C1 segment of cervical spinal cord (tissue), 14 donors: Measurements from ENCODE around the gene LRIF1.
"Not testable (repeated sequence)": the region's sequence is repeated elsewhere in the genome, so short reads cannot be mapped to it uniquely, and the experiment has no call there.

ENCODE experiments used
- DNase-seq, 14 donors: peaks; one replicate each; lab custom pipeline; 2025; lab: John Stamatoyannopoulos, UW

The LRIF1 gene

GRCh38 chr1:110948038-110948810 is 15.5 kb downstream of the LRIF1 start:
- DNase-seq, result no peak

GRCh38 chr1:110945626-110946025 is 18.1 kb downstream of the LRIF1 start:
- DNase-seq, result no peak

GRCh38 chr1:110944806-110945205 is 18.9 kb downstream of the LRIF1 start:
- DNase-seq, result no peak

- DNase-seq, result no peak
Observed at GRCh38 chr1:110936567-110936966, 27.2 kb downstream of the LRIF1 start.

- DNase-seq, result not testable (repeated sequence)
Observed at GRCh38 chr1:110931097-110931496, 32.6 kb downstream of the LRIF1 start.

- no peak for DNase-seq
Observed at GRCh38 chr1:110928904-110929303, 34.8 kb downstream of the LRIF1 start.

- no peak for DNase-seq
Observed at GRCh38 chr1:110928191-110928590, 35.5 kb downstream of the LRIF1 start.

- DNase-seq, result no peak
Observed at GRCh38 chr1:110927484-110928075, 36.1 kb downstream of the LRIF1 start.

GRCh38 chr1:110921953-110922352 is 41.8 kb downstream of the LRIF1 start:
- DNase-seq, result no peak

GRCh38 chr1:110918016-110918415 is 45.7 kb downstream of the LRIF1 start:
- no peak for DNase-seq

GRCh38 chr1:110916669-110917306 is 46.9 kb downstream of the LRIF1 start:
- DNase-seq, result no peak

GRCh38 chr1:110916274-110916668 is 47.5 kb downstream of the LRIF1 start:
- DNase-seq, result no peak

- DNase-seq, result no peak
Observed at GRCh38 chr1:110915804-110916203, 47.9 kb downstream of the LRIF1 start.

- no peak for DNase-seq
Observed at GRCh38 chr1:110914676-110915075, 49.0 kb downstream of the LRIF1 start.

GRCh38 chr1:110912784-110913183 is 50.9 kb downstream of the LRIF1 start:
- DNase-seq, result no peak

GRCh38 chr1:110903853-110904500 is 59.7 kb downstream of the LRIF1 start:
- no peak for DNase-seq

- no peak for DNase-seq
Observed at GRCh38 chr1:110902820-110903463, 60.8 kb downstream of the LRIF1 start.

- no peak for DNase-seq
Observed at GRCh38 chr1:110899458-110899843, 64.3 kb downstream of the LRIF1 start.

GRCh38 chr1:110898734-110899457 is 64.8 kb downstream of the LRIF1 start:
- no peak for DNase-seq

- no peak for DNase-seq
Observed at GRCh38 chr1:110897681-110898080, 66.0 kb downstream of the LRIF1 start.
